Osteoblast (primary cell): ENCODE data around the gene AXIN1. TPM values are rescaled to one million over a fixed set of nuclear protein-coding genes. Genes with fewer than 3 reads are reported as not detected.

Experiments used
- DNase-seq: peaks from one replicate; pipeline ENCODE4 v3.0.0; 2011; ENCODE audit warnings: low spot score, mixed read lengths; ENCODE audit not compliant: insufficient read length; ENCODE audit errors: missing footprints
- H2AFZ ChIP-seq: 2 replicates; pipeline ENCODE4 v1.6.0; 2011; ENCODE audit warnings: mild to moderate bottlenecking, low read length
- H3K27ac ChIP-seq: 2 replicates; pipeline ENCODE4 v1.5.1; 2011; ENCODE audit warnings: mild to moderate bottlenecking, low read depth, low read length, moderate library complexity
- H3K27me3 ChIP-seq: 2 replicates; pipeline ENCODE4 v1.6.0; 2012; ENCODE audit warnings: mild to moderate bottlenecking, control low read depth, inconsistent platforms, low read length, moderate library complexity; ENCODE audit not compliant: insufficient read depth
- H3K36me3 ChIP-seq: 2 replicates; pipeline ENCODE4 v1.5.1; 2011; ENCODE audit warnings: mild to moderate bottlenecking, low read length, control low read depth, moderate library complexity; ENCODE audit not compliant: insufficient read depth
- H3K4me1 ChIP-seq: 2 replicates; pipeline ENCODE4 v1.5.1; 2011; ENCODE audit warnings: mild to moderate bottlenecking, low read length, control low read depth, moderate library complexity; ENCODE audit not compliant: insufficient read depth
- H3K4me2 ChIP-seq: 2 replicates; pipeline ENCODE4 v1.6.0; 2011; ENCODE audit warnings: mild to moderate bottlenecking, low read length; ENCODE audit not compliant: insufficient read depth
- H3K4me3 ChIP-seq: fragments of 200-600 bp; sonication (generic); 3 replicates; pipeline ENCODE4 v1.5.1; 2012; ENCODE audit warnings: mild to moderate bottlenecking, low read length, inconsistent platforms; ENCODE audit not compliant: insufficient read depth
- H3K79me2 ChIP-seq: 2 replicates; pipeline ENCODE4 v1.6.0; 2012; ENCODE audit warnings: mild to moderate bottlenecking, low read length, control low read depth, inconsistent platforms; ENCODE audit not compliant: insufficient read depth
- H3K9me3 ChIP-seq: 2 replicates; pipeline ENCODE4 v1.5.1; 2011; ENCODE audit warnings: low read depth, low read length, control low read depth
- H4K20me1 ChIP-seq: 2 replicates; pipeline ENCODE4 v1.6.0; 2012; ENCODE audit warnings: mild to moderate bottlenecking, low read length, control low read depth; ENCODE audit not compliant: insufficient read depth
- total RNA-seq: library from RNA; depleted of rRNA; stranded (reverse); fragments of >200 nt; gene quantifications from 2 replicates; pipeline ENCODE4 v1.2.3, GENCODE V29; 2012
- TF ChIP-seq, protein P1 (sequence below): IDR thresholded peaks from 2 replicates; pipeline ENCODE4 v1.5.1; 2011; ENCODE audit warnings: mild to moderate bottlenecking, low read depth, low read length, moderate library complexity; ENCODE audit errors: extremely low read depth

The AXIN1 gene
- total RNA-seq, 1 donor = 21.7 TPM

DNA sequence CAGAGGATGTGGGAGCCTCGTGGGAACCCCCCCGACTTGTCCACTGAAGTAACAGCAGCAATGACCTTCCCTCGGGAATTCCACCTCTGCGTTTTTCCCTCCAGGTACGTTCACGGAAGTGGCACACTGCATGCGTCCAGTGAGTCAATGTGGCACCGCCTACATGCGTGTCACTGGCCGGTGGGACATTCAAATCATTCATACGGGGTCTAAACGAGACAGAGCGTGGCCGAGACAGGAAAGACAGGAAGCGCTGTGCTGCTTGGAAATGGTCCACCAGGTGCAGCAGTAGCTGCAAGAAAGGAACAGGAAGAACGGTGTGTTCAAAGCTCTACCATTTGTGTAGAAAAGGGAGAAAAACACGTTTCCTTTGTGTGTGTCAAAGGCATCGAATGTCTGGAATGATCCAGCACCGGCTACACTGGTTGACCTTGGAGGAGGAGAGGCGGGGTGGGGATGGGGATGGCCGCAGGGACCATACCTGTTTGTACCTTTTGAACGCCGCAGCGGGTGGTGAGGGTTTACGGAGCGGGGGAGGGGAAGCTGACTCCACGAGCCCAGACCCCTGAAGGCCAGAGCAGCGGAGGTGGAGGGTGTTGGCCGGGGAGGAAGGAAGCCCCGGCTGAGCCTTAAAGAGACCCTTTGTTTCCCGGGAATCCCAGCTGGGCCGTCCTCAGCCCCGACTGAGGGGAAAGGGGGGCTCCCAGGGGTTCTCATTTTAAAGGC, 31.0 kb upstream of the AXIN1 start:
- no peak overlapping the region for H3K27ac ChIP-seq
- TF ChIP-seq, protein P1, sequence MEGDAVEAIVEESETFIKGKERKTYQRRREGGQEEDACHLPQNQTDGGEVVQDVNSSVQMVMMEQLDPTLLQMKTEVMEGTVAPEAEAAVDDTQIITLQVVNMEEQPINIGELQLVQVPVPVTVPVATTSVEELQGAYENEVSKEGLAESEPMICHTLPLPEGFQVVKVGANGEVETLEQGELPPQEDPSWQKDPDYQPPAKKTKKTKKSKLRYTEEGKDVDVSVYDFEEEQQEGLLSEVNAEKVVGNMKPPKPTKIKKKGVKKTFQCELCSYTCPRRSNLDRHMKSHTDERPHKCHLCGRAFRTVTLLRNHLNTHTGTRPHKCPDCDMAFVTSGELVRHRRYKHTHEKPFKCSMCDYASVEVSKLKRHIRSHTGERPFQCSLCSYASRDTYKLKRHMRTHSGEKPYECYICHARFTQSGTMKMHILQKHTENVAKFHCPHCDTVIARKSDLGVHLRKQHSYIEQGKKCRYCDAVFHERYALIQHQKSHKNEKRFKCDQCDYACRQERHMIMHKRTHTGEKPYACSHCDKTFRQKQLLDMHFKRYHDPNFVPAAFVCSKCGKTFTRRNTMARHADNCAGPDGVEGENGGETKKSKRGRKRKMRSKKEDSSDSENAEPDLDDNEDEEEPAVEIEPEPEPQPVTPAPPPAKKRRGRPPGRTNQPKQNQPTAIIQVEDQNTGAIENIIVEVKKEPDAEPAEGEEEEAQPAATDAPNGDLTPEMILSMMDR = no peak
- H3K4me1 ChIP-seq = peaks cover 13% of the 10 kb centered on the region
- peaks cover 13% of the 10 kb centered on the region for H4K20me1 ChIP-seq
- H3K79me2 ChIP-seq = peaks cover 29% of the 10 kb centered on the region
- no peak for DNase-seq
- H3K4me2 ChIP-seq = peak overlapping the region; percentile 92
- H2AFZ ChIP-seq = no peak overlapping the region
- H3K9me3 ChIP-seq = no peaks in the 10 kb centered on the region
- H3K4me3 ChIP-seq = no peak overlapping the region
- H3K36me3 ChIP-seq = no peaks in the 10 kb centered on the region
- H3K27me3 ChIP-seq = no peaks in the 10 kb centered on the region

DNA sequence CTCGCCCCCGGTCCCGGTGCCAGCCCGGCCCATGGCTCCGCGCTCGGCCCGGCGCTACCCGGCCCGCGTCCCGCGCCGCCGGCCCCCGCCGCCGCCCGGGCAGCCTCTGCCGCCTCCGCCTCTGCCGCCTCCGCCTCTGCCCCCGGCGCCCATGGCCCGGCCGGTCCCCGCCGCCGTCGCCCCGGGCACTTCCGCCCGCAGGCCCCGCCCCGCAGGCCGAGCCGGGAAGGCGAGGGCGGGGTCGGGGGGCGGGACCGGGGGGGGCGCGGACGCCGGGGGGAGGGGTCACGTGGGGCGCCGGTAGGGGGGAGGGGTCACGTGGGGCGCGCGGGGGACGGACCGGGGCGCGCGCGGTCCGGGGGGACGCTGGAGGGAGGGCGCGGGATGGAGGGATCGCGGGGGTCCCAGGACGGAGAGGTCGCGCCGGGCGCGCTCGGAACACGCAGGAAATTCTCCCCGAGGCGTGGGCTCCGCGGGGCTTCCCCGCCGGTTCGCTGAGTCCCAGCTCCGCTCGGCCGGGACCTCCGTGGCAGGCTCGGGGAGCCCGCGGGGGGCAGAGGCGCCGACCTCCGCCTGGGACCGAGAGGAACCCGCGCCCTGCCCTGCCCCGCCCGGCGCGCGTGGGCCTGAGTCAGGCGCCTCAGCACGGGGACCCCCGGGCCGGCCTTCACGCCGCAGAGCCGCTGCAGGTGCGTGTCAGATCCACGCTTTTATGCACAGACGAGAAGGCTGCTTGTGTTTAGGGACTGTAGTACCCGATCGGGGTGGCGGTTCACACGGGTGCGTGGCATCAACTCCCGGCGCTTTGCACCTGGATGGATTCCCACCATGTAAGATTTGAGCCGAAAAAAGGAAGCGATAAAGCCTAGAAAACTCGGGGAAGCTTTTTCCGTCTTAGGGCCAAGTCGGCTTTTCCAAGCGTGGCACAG, 29.5 kb upstream of the AXIN1 start, which contains the start of gene PGAP6:
PGAP6 (minus strand) TSS at position 190 of the 929 bp plus-strand sequence; CDS start at position 33, 157 bp downstream.
- H3K4me3 ChIP-seq = peak within 1 kb of the TSS; percentile 83
- no peaks in the 10 kb centered on the region for H3K27me3 ChIP-seq
- TF ChIP-seq, protein P1 = no peak
- H3K79me2 ChIP-seq = peaks cover 30% of the 10 kb centered on the region
- no peaks in the 10 kb centered on the region for H3K36me3 ChIP-seq
- H3K4me1 ChIP-seq = peaks cover 6% of the 10 kb centered on the region
- DNase-seq = peak; percentile 100
- H3K27ac ChIP-seq = peak within 1 kb of the TSS; percentile 23
- peaks cover 15% of the 10 kb centered on the region for H4K20me1 ChIP-seq
- no peaks in the 10 kb centered on the region for H3K9me3 ChIP-seq
- peak within 1 kb of the TSS; percentile 74 for H2AFZ ChIP-seq
- peak within 1 kb of the TSS; percentile 92 for H3K4me2 ChIP-seq

DNA sequence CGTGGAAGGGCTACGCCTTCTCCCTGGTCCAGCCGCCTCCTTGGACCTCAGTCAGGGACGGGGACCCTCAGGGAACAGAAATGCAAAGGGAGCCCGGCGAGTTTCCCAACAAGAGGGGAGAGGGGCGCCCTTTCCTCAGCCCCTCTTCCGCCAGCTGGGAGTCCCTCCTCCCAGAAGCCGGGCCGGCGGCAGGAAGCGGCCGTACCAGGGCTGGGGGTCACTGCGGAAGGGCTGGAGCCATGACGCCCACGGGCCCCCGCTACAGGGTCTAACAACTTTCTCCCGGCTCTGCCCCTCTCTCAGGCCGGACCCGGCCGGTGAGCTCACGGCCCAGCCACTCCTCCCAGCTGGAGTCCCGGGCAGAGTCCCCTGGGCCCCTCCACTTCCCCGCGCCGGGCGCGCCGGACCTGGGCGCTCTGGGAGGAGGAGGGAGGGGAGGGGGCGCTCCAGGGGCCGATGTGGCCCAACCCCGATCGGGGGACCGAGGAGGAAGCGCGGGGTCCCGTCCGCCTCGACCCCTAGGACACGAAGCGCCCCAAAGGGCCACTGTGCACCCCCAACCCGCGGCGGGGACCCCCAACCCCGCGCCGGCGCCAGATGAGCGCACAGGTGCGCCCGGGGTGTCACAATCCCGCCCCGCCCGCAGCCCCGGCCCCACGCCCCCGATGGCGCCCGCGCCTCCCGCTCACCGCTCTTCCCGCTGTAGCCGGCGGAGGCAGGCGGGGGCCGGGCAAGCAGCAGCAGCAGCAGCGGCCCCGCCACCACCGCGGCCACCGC, 28.7 kb upstream of the AXIN1 start:
- peaks cover 15% of the 10 kb centered on the region for H4K20me1 ChIP-seq
- H2AFZ ChIP-seq = peak overlapping the region; percentile 70
- no peaks in the 10 kb centered on the region for H3K27me3 ChIP-seq
- no peaks in the 10 kb centered on the region for H3K9me3 ChIP-seq
- H3K79me2 ChIP-seq = peaks cover 30% of the 10 kb centered on the region
- peak overlapping the region; percentile 88 for H3K4me2 ChIP-seq
- TF ChIP-seq, protein P1 = no peak
- peaks cover 2% of the 10 kb centered on the region for H3K4me1 ChIP-seq
- H3K27ac ChIP-seq = peak overlapping the region; percentile 23
- peak; percentile 97 for DNase-seq
- peak overlapping the region; percentile 83 for H3K4me3 ChIP-seq
- peaks cover 8% of the 10 kb centered on the region for H3K36me3 ChIP-seq
